HG03354 (cell line): ENCODE measurements around the gene NT5C3A.
"Not testable (repeated sequence)": the region's sequence is repeated elsewhere in the genome, so short reads cannot be mapped to it uniquely, and the experiment has no call there.

Experiments
- ATAC-seq: cut with Tn5 transposase; IDR thresholded peaks from one replicate; pipeline ENCODE4 v1.9.1; 2021; ENCODE audit warnings: mild to moderate bottlenecking; ENCODE audit not compliant: unreplicated experiment, poor library complexity, severe bottlenecking

The NT5C3A gene

GRCh38 chr7:32991975-32992700, 70.4 kb downstream of the NT5C3A start:
- ATAC-seq, result not testable (repeated sequence)

DNA sequence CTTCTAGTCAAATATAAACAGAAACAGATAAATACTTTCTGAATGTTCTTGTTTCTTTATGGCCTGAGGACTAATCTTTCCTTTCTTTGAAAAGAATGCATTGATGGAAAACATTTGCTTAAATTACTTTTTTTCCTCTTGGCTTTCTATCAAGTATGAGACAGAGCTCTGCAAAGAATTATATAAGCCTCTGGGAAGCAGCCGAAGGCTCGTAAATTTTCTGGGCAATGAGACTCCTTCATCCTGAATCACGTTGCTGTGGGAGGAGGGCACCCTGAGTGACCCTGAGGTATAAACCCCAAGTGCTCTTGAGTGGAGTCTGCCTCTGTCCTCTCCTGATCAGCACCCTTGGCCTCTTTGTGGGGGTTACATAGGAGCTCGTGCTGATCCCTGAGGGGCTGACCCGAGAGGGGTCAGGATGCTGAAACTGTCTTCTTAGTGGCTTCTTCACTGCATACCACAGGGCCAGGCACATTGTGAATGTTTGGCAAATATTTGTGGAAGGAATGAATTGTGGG, 71.4 kb downstream of the NT5C3A start:
- ATAC-seq, result not testable (repeated sequence)

DNA sequence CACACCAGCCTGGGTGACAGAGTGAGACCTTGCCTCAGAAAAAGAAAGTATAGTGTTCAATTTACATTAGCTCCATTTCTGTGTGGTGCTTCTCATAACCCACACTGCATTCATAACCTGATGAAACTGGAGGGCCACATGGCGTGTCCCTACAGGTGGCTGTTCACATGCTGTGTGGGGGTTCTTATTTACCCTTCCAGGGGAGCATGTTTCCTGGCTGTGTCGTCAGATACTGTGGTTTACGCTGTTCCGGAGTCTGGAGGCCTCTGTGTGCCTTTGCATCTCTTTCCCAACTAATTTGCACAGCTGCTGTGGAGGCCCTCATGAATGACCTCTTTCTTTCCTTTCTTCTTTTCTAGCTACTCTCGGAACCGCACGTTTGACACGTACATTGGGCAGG, 74.4 kb downstream of the NT5C3A start:
- ATAC-seq, result peak; percentile 82

DNA sequence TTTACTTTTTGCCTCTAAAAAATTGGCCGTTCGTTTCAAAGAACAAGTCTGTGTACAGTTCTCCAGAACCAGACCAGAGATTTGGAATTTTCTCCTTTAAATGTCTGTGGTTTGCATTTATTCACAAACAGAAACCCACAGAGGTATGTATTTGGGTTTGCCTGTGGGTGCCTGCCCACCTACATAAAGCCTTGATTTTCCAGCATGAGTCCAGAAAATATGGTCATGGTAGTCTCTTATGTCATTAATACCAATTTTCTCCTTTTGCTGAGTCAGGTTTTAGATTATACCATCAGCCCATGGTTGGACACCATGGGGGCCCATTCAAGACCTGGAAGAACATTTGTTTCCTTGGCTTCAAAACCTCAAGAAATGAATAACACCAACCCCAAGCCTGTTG, 82.7 kb downstream of the NT5C3A start:
- not testable (repeated sequence) for ATAC-seq

GRCh38 chr7:32979246-32979645, 83.3 kb downstream of the NT5C3A start:
- ATAC-seq, result not testable (repeated sequence)

DNA sequence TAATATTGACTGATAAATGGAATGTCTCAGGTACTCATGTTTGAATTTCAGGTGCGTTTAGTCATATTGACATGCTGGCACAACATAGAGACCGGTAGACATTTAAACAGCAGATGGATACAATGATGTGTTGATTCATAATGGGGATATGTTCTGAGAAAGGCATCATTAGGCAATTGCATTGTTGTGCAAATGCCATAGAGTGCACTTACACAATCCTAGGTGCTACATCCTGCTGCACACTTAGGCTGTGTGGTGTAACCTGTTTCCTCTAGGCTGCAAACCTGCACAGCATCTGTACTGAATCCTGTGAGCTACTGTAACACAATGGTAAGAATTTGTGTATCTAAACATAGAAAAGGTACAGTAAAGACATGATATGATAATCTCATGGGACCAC, 85.4 kb downstream of the NT5C3A start:
- ATAC-seq, result not testable (repeated sequence)

DNA sequence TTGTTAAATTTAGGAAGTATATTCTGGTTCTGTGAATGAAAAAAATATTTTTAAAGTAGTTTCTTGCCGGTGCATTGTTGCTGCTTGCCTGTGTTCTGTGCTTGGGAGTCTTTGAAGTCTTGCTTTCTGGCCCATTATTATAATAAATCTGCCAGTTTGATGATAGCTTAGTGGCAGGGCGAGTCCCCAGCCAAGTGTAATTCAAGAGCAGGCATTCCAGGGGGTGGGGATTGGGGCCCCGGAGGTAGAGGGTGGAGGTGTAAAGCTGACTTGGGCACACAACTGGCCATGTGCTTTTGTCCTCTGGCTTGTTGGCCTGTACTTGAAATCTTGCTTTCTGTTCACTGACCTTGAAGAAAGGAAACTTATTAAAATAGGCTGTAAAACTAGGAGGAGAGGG, 90.6 kb downstream of the NT5C3A start:
- ATAC-seq, result not testable (repeated sequence)

DNA sequence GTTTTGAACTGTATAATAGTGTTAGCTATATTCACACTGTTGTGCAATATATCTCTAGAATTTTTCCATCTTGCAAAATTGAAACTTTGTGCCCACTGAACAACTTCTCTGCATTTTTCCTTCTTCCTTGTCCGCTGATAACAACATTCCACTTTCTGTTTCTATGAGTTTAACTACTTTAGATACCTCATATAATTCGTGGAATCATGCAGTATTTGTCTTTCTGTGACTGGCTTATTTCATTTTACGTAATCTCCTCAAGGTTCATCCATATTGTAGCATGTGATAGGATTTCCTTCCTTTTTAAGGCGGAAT, 95.4 kb downstream of the NT5C3A start:
- ATAC-seq, result not testable (repeated sequence)

- ATAC-seq, result not testable (repeated sequence)
Measured at GRCh38 chr7:32966489-32967267, 95.9 kb downstream of the NT5C3A start.

DNA sequence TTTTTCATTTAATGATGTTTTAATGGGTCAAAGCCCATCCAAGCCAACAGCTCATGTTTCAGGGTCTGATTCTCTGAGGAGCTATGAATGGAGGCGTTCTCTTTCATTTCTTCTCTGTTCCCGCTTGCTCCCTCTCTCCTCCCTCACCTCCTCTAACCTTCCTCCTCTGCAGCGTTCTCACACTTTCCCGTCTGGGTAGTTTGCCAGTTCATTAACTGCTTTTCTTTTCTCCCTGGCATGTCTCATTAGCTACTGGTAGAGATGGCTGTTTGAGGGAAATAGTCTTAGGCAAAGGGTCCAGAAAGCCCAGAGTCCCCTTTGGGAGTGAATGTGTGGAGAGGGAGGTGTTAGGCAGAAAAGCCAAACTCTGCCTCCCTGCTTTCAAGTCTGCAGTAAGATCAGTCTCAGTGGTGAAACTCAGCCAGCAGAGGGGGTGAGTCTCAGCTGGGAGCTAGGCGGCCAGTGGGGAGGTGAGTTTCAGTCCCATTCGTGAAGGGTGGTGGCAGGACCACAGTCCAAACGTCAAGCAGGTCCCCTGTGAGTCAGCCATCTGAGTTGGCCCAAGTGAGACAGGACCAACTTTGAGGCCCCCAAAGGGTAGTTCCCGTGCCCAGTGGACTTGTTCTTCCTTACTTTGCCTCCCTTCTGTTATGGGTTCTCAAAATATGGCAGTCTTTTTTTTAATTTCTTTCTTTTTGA, 98.0 kb downstream of the NT5C3A start:
- peak; percentile 99 for ATAC-seq
